Testis (tissue), 3 donors: Measurements from ENCODE around the gene NEK5. TPM values are rescaled to one million over a fixed set of nuclear protein-coding genes. Genes with fewer than 3 reads are reported as not detected.
A peak's percentile ranks its signal among the peaks of the same experiment; 100 is the strongest.
"Not testable (repeated sequence)": the region's sequence is repeated elsewhere in the genome, so short reads cannot be mapped to it uniquely, and the experiment has no call there.

ENCODE experiments used
- DNase-seq: peaks from one replicate; pipeline ENCODE4 v3.0.0-alpha.2; 2019
- H3K27ac ChIP-seq, 2 donors: fragments of 200-600 bp; sonication (generic); one replicate each; pipeline ENCODE4 v1.5.1; 2019
- H3K27me3 ChIP-seq: fragments of 200-600 bp; sonication (generic); one replicate; pipeline ENCODE4 v1.5.1; 2019
- H3K36me3 ChIP-seq: fragments of 200-600 bp; sonication (generic); one replicate; pipeline ENCODE4 v1.5.1; 2017; ENCODE audit warnings: low read depth; ENCODE audit errors: missing control alignments
- H3K4me1 ChIP-seq: fragments of 200-600 bp; sonication (generic); one replicate; pipeline ENCODE4 v1.5.1; 2019
- H3K4me3 ChIP-seq, 2 donors: fragments of 200-600 bp; sonication (generic); one replicate each; pipeline ENCODE4 v1.5.1; 2017 to 2019
- H3K9me3 ChIP-seq: fragments of 200-600 bp; sonication (generic); one replicate; pipeline ENCODE4 v1.5.1; 2017
- POLR2A ChIP-seq: fragments of 450-650 bp; IDR thresholded peaks from one replicate; pipeline ENCODE4 v1.6.1; 2017; ENCODE audit warnings: antibody characterized with exemption, mild to moderate bottlenecking, moderate library complexity
- WGBS, 2 donors: methylation state at CpG; one replicate each; pipeline ENCODE4 v1.1.5; 2018; 5-methylcytosine and 5-hydroxymethylcytosine counted together
- intact Hi-C: fragments of 100-400 bp; cut with DNase I; formaldehyde crosslinking; loops from one replicate; pipeline ENCODE4 v1.15.1; 2023; ENCODE audit warnings: low total_unique reads
- polyA plus RNA-seq: library from polyadenylated mRNA; stranded (reverse); fragments of 350-450 nt; fragmentation: Illumina TruSeq; extraction: RNeasy Lipid Tissue Mini Kit (QIAGEN cat#74804); gene quantifications from one replicate; pipeline ENCODE4 v1.2.3, GENCODE V29; 2014; ENCODE audit warnings: low read depth, low replicate concordance; ENCODE audit not compliant: insufficient read depth
- total RNA-seq, 2 donors: library from RNA; depleted of rRNA; stranded (reverse); fragments of >200 nt; gene quantifications; one replicate each; pipeline ENCODE4 v1.2.3, GENCODE V29; 2016
- TF ChIP-seq, protein P1 (sequence below), 3 experiments: fragments of 450-650 bp in 2 of 3; fragments of 200-600 bp in 1 of 3; sonication (generic) in 1 of 3; IDR thresholded peaks; one replicate each; pipeline ENCODE4 v1.5.1; 2016 to 2019; ENCODE audit warnings: antibody characterized with exemption in 3 of 3, mild to moderate bottlenecking in 2 of 3, moderate library complexity in 1 of 3

NEK5 gene
- total and polyA plus RNA-seq, 3 donors from 2014 or later: 9.2 to 17.3 (median 9.5) TPM

DNA sequence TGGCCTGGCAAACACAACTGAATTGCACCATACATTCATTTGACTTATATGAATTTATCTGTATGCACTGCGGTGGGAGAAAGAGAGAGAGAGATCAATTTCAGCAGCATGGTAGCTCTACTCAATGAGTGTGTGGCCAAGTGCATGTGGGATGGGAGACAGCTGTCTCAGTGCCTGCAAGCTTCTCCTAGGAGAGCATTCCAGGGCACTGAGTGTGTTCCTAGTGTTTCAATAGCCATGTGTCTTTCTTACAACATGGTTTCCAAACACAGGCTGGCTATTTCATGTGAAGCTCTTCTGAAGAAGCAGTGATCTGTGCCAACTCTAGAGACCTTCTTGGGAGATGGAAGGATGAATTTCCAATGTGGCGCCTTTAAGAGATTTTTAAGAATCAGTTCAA, 43.5 kb downstream of the NEK5 start:
- Histone ChIP-seq H3K27ac (no peak overlapping the region), H3K9me3 (no peaks in the 10 kb centered on the region), H3K27me3 (no peaks in the 10 kb centered on the region), H3K36me3 (no peaks in the 10 kb centered on the region), H3K4me1 (no peaks in the 10 kb centered on the region), H3K4me3 (no peak overlapping the region)
- intact Hi-C loops: no loop called here
- DNase-seq: no peak
- WGBS, 2 donors: 82 to 89% methylated on average over 2 of the region's 2 CpGs
- no peak for TF ChIP-seq POLR2A
- TF ChIP-seq, protein P1, sequence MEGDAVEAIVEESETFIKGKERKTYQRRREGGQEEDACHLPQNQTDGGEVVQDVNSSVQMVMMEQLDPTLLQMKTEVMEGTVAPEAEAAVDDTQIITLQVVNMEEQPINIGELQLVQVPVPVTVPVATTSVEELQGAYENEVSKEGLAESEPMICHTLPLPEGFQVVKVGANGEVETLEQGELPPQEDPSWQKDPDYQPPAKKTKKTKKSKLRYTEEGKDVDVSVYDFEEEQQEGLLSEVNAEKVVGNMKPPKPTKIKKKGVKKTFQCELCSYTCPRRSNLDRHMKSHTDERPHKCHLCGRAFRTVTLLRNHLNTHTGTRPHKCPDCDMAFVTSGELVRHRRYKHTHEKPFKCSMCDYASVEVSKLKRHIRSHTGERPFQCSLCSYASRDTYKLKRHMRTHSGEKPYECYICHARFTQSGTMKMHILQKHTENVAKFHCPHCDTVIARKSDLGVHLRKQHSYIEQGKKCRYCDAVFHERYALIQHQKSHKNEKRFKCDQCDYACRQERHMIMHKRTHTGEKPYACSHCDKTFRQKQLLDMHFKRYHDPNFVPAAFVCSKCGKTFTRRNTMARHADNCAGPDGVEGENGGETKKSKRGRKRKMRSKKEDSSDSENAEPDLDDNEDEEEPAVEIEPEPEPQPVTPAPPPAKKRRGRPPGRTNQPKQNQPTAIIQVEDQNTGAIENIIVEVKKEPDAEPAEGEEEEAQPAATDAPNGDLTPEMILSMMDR (IDR thresholded peaks at IDR 0.05): no peak

DNA sequence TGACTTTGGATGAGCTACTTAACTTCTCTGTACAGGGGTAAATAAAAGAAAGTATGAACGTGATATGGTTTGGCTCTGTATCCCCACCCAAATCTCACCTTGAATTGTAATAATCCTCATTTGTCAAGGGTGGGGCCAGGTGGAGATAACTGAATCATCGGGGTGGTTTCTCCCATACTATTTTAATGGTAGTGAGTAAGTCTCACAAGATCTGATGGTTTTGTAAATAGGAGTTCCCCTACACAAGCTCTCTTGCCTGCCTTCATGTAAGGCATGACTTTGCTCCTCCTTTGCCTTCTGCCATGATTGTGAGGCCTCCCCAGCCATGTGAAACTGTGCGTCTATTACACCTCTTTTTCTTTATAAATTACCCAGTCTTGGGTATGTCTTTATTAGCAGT, 43.9 kb downstream of the NEK5 start:
- H3K27me3 ChIP-seq, H3K36me3 ChIP-seq, DNase-seq, intact Hi-C loops, H3K27ac ChIP-seq, H3K4me1 ChIP-seq, H3K9me3 ChIP-seq, H3K4me3 ChIP-seq: not testable (repeated sequence)
- WGBS, 2 donors: 92 to 95% methylated on average over 3 of the region's 3 CpGs

DNA sequence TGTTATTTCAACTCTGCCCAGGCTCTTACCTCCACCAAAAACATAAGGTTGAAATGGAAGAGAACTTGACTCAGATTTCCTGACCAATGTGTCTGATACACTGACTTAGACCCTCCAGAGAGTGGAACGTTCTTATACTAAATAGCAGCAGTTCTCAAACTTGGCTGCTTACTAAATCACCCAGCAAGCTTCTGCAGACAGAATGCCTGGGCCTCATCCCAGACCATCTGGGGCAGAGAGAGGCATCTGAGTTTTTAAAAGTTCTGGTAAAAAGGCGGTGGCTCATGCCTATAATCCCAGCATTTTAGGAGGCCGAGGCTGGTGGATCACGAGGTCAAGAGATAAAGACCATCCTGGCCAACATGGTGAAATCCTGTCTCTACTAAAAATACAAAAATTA, 46.3 kb downstream of the NEK5 start:
- H3K4me3 ChIP-seq: no peak overlapping the region
- TF ChIP-seq, protein P1 (IDR thresholded peaks at IDR 0.05): no peak
- TF ChIP-seq POLR2A: no peak
- no peaks in the 10 kb centered on the region for H3K27me3 ChIP-seq
- H3K36me3 ChIP-seq: no peaks in the 10 kb centered on the region
- H3K4me1 ChIP-seq: no peaks in the 10 kb centered on the region
- WGBS, 2 donors: 76 to 89% methylated on average over 4 of the region's 4 CpGs
- intact Hi-C loops: no loop called here
- no peak for DNase-seq
- H3K9me3 ChIP-seq: no peaks in the 10 kb centered on the region
- no peak overlapping the region for H3K27ac ChIP-seq

DNA sequence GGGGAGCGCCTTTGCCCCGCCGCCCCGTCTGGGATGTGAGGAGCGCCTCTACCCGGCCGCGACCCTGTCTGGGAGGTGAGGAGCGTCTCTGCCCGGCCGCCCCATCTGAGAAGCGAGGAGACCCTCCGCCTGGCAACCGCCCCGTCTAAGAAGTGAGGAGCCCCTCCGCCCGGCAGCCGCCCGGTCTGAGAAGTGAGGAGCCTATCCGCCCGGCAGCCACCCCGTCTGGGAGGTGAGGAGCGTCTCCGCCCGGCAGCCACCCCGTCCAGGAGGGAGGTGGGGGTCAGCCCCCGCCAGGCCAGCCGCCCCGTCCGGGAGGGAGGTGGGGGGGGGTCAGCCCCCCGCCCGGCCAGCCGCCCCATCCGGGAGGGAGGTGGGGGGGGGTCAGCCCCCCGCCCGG, 49.0 kb downstream of the NEK5 start:
- intact Hi-C loops, H3K4me3 ChIP-seq, H3K9me3 ChIP-seq, H3K27ac ChIP-seq, H3K27me3 ChIP-seq, DNase-seq, H3K36me3 ChIP-seq, H3K4me1 ChIP-seq: not testable (repeated sequence)
- 95% methylated on average over 22 of the region's 36 CpGs; no CpG with 5 or more reads in 1 of the 2 donors for WGBS, 2 donors

DNA sequence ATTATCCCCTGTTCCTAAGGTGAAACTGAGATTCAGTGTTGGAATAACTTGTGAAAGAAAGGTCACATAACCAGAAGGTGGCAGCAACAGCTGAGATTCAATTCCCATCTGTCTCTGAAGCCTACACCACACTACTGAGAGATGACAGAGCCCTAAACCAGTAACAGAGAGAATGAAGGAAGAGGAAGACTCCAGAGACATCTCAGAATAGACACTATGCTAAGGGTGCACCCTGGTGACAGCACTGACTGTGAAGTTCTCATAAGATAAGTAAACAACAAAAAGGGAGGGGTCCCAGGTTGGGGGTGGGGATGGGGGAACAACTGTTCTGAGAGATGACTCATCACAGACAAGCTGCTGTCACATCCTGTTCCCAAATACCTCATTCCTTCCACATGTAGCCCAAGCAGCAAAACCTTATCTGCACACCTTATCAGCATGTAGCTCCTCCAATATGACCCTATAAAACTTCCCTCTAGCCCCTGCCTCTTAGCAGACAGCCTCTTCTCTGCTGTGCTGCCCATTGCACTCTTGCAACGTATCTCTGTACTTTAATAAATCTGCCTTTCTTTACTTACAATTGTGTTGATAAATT, 57.8 kb downstream of the NEK5 start:
- no peak for DNase-seq
- no peak overlapping the region for H3K4me3 ChIP-seq
- H3K27me3 ChIP-seq: no peaks in the 10 kb centered on the region
- TF ChIP-seq POLR2A: no peak
- TF ChIP-seq, protein P1 (IDR thresholded peaks at IDR 0.05): no peak
- WGBS, 2 donors: 91 to 95% methylated on average over 1 of the region's 1 CpG
- H3K9me3 ChIP-seq: no peaks in the 10 kb centered on the region
- H3K36me3 ChIP-seq: no peaks in the 10 kb centered on the region
- H3K4me1 ChIP-seq: no peaks in the 10 kb centered on the region
- no peak overlapping the region for H3K27ac ChIP-seq
- intact Hi-C loops: no loop called here

DNA sequence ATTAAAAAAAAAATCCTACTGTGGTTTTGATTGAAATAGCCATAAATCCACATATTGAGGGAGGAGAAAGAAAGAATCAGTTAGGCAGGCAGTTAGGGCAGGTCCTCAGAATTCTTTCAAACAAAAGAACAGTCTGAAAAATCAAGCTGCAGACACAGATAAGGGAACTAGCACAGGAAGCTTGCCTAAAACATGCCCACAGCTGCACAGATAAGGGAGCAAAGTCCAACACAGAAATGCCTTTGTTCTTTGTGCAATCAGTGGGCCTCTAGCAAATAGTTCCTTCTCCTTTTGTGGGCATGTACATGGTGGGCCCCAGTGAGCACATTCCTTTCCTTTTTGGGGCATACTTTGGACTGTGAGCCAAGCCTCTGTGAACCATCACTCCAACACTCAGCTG, 61.6 kb downstream of the NEK5 start:
- Histone ChIP-seq H3K4me1 (no peaks in the 10 kb centered on the region), H3K9me3 (no peaks in the 10 kb centered on the region), H3K36me3 (no peaks in the 10 kb centered on the region), H3K27ac (no peak overlapping the region), H3K27me3 (no peaks in the 10 kb centered on the region), H3K4me3 (no peak overlapping the region)
- DNase-seq: peak; percentile 28
- intact Hi-C loops: no loop called here
- TF ChIP-seq, protein P1 (IDR thresholded peaks at IDR 0.05): no peak
- TF ChIP-seq POLR2A: no peak
